K562 (cell line): ENCODE data around the gene PLXNA2. TPM values are rescaled to one million over a fixed set of nuclear protein-coding genes. Genes with fewer than 3 reads are reported as not detected.

Experiments
- CTCF ChIP-seq, 3 experiments: IDR thresholded peaks in 2 of 3; conservative IDR thresholded peaks in 1 of 3; 2 replicates each; pipeline ENCODE4 v1.5.1; 2011 to 2012; ENCODE audit warnings: low read length in 3 of 3, mild to moderate bottlenecking in 3 of 3, control low read depth in 2 of 3, improper control_type of control experiment in 1 of 3, inconsistent platforms in 1 of 3, low read depth in 1 of 3, mixed read lengths in 1 of 3, moderate library complexity in 1 of 3; ENCODE audit not compliant: insufficient read depth in 2 of 3
- E2F6 ChIP-seq, 2 experiments: IDR thresholded peaks; 2 replicates each; pipeline ENCODE4 v1.6.1; 2011; ENCODE audit warnings: borderline replicate concordance in 1 of 2, control low read depth in 1 of 2, low read depth in 1 of 2, low read length in 1 of 2, mild to moderate bottlenecking in 1 of 2, mixed read lengths in 1 of 2, moderate library complexity in 1 of 2; ENCODE audit not compliant: insufficient read depth in 1 of 2, insufficient read length in 1 of 2, poor library complexity in 1 of 2, severe bottlenecking in 1 of 2; ENCODE audit errors: extremely low read depth in 1 of 2
- FOXA1 ChIP-seq: fragments of 450-650 bp; IDR thresholded peaks from 2 replicates; pipeline ENCODE4 v1.6.1; 2016; ENCODE audit warnings: mild to moderate bottlenecking, borderline replicate concordance
- HOMEZ ChIP-seq: fragments of 250-450 bp; sonication (Bioruptor Pico); IDR thresholded peaks from 2 replicates; pipeline ENCODE4 v1.4.0; 2020; ENCODE audit warnings: mild to moderate bottlenecking, moderate library complexity
- L3MBTL2 ChIP-seq: fragments of 450-650 bp; IDR thresholded peaks from 2 replicates; pipeline ENCODE4 v1.6.1; 2016; ENCODE audit warnings: mild to moderate bottlenecking, moderate library complexity
- MECOM ChIP-seq: fragments of 250-450 bp; sonication (Bioruptor Pico); IDR thresholded peaks from 2 replicates; pipeline ENCODE4 v1.8.0; 2022; ENCODE audit warnings: inconsistent platforms
- RERE ChIP-seq: sonication (generic); formaldehyde crosslinking; IDR thresholded peaks from 2 replicates; pipeline ENCODE4 v1.8.0; 2023; ENCODE audit warnings: missing genetic modification reagents, mild to moderate bottlenecking, borderline replicate concordance
- RNF219 ChIP-seq: fragments of 250-450 bp; sonication (Bioruptor Pico); IDR thresholded peaks from 2 replicates; pipeline ENCODE4 v1.5.0; 2022; ENCODE audit warnings: mild to moderate bottlenecking
- SMARCA4 ChIP-seq: fragments of 450-650 bp; IDR thresholded peaks from 2 replicates; pipeline ENCODE4 v1.6.1; 2016
- TAF7 ChIP-seq: fragments of 450-650 bp; IDR thresholded peaks from 2 replicates; pipeline ENCODE4 v1.6.1; 2016; ENCODE audit warnings: missing genetic modification characterization, missing compliant biosample characterization
- ZNF143 ChIP-seq: sonication (generic); formaldehyde crosslinking; IDR thresholded peaks from 2 replicates; pipeline ENCODE4 v1.9.0; 2022; ENCODE audit warnings: mild to moderate bottlenecking, missing genetic modification reagents
- polyA plus RNA-seq, 8 experiments: library from polyadenylated mRNA; depleted of rRNA in 4 of 8; stranded (reverse) in 5 of 8; unstranded in 3 of 8; fragments of >200 nt; fragmentation: Nextera tagmentation in 2 of 8; fragmentation: Illumina TruSeq in 1 of 8; extraction: Ambion mirVana in 2 of 8; extraction: Trizol in 1 of 8; gene quantifications; 2 replicates each; pipeline versions ENCODE4 v1.2.1 to v1.2.3, GENCODE V29; 2011 to 2014; ENCODE audit warnings: inconsistent platforms in 1 of 8, missing spikeins in 1 of 8
- total RNA-seq, 7 experiments: library from RNA; depleted of rRNA in 6 of 7; stranded (reverse); fragments of >200 nt in 6 of 7; fragmentation: Illumina TruSeq in 2 of 7; extraction: Trizol in 2 of 7; gene quantifications; 2 replicates each; pipeline versions ENCODE4 v1.2.1 to v1.2.3, GENCODE V29; 2011 to 2021; ENCODE audit warnings: low replicate concordance in 1 of 7

PLXNA2 gene
- total and polyA plus RNA-seq, 9 of the 15 experiments (the other 6 are each of a cell fraction or from before 2014, with no cell fraction given) = 0.01 to 1.3 (median 0.32) TPM

GRCh38 chr1:208132287-208132882, 111.8 kb downstream of the PLXNA2 start (continued):
- TF ChIP-seq FOXA1 (no peak), E2F6 (IDR thresholded peaks at IDR 0.05; ENCODE audit: borderline replicate concordance in 1 of 2, extremely low read depth in 1 of 2, insufficient read depth in 1 of 2, insufficient read length in 1 of 2, low read depth in 1 of 2, low read length in 1 of 2, poor library complexity in 1 of 2, severe bottlenecking in 1 of 2) (no peak), MECOM (CRISPR knock-in tag) (no peak), RNF219 (CRISPR knock-in tag) (no peak), CTCF (IDR thresholded peaks at IDR 0.05 in 2 of 3, conservative IDR thresholded peaks at IDR 0.05 in 1 of 3; ENCODE audit: insufficient read depth in 2 of 3, low read depth in 1 of 3, low read length in 3 of 3) (peak; percentile 95 to 98 (median 98)), SMARCA4 (no peak; the same call in 1 of the 2 replicates), HOMEZ (CRISPR knock-in tag) (no peak), L3MBTL2 (peak; percentile 54; the same call in 1 of the 2 replicates), RERE (no peak), ZNF143 (CRISPR knock-in tag) (no peak), TAF7 (tag) (no peak)
